ENCODE measurements around the gene COASY. TPM values are rescaled to one million over a fixed set of nuclear protein-coding genes. Genes with fewer than 3 reads are reported as not detected.
A peak's percentile ranks its signal among the peaks of the same experiment; 100 is the strongest.

The COASY gene
- polyA plus RNA-seq, 1 of the 3 experiments (the other 2 are of a cell fraction) = 69.4 TPM

GRCh38 chr17:42517516-42517915, 44.4 kb upstream of the COASY start:
- Histone ChIP-seq H3K4me1 (ENCODE audit: control insufficient read depth in 1 of 2, insufficient read depth in 2 of 2, low read depth in 1 of 2, low read length in 1 of 2) (peaks cover 43 to 47% of the 10 kb centered on the region in 2 experiments), H3K4me3 (ENCODE audit: low read depth in 2 of 2, low read length in 1 of 2) (no peak overlapping the region; a peak in 1 of 4 replicates), H3K79me2 (ENCODE audit: insufficient read depth) (peaks cover 1% of the 10 kb centered on the region; the same call in 1 of the 2 replicates), H4K20me1 (ENCODE audit: insufficient read depth) (no peaks in the 10 kb centered on the region), H3K9ac (peak overlapping the region; percentile 60; the same call in 1 of the 2 replicates), H3K4me2 (peak overlapping the region; percentile 81), H3K27ac (ENCODE audit: low read depth in 2 of 2, low read length in 1 of 2) (peak overlapping the region; percentile 92 to 100), H3K9me3 (no peaks in the 10 kb centered on the region), H2AFZ (ENCODE audit: low read depth) (no peak overlapping the region), H3K27me3 (ENCODE audit: insufficient read depth) (no peaks in the 10 kb centered on the region), H3F3A (replicated peaks; ENCODE audit: insufficient read depth) (peaks cover 47% of the 10 kb centered on the region), H3K36me3 (replicated peaks in 1 of 2; ENCODE audit: control insufficient read depth in 1 of 2, insufficient read depth in 2 of 2, low read length in 1 of 2) (peaks cover 0 to 7% of the 10 kb centered on the region in 2 experiments), H3K9me2 (no peaks in the 10 kb centered on the region)
- peak; percentile 87 for DNase-seq
- CTCF ChIA-PET = interaction anchor here (0.6 to 7.9 kb wide), 22 partner anchors 9 to 464 kb away, joined by 3 to 83 read pairs (median 4); partner anchors contain the start of gene CAVIN1
- WGBS (ENCODE audit: low lambda C conversion rate) = 9% methylated on average over 9 of the region's 9 CpGs
- POLR2A ChIA-PET = interaction anchor here (0.6 kb wide), 1 partner anchor 24 kb away, joined by 3 read pairs; no protein-coding TSS in a partner anchor
- TF ChIP-seq SIN3A (IDR thresholded peaks at IDR 0.05; ENCODE audit: borderline replicate concordance, low read depth, low read length) = peak; percentile 55; the same call in 1 of the 2 replicates
- no peak for TF ChIP-seq USF1 (IDR thresholded peaks at IDR 0.05; ENCODE audit: borderline replicate concordance, low read depth)
- TF ChIP-seq MAX (IDR thresholded peaks at IDR 0.05; ENCODE audit: low read depth) = no peak
- TF ChIP-seq GABPA (IDR thresholded peaks at IDR 0.05; ENCODE audit: low read depth) = no peak
- TF ChIP-seq FOXM1 (IDR thresholded peaks at IDR 0.05; ENCODE audit: low read depth) = no peak
- peak; percentile 47; the same call in 1 of the 2 replicates for TF ChIP-seq RCOR1 (IDR thresholded peaks at IDR 0.05; ENCODE audit: low read length)
- TF ChIP-seq FOXJ3 (CRISPR knock-in tag; IDR thresholded peaks at IDR 0.05) = no peak
- TF ChIP-seq CHD2 (IDR thresholded peaks at IDR 0.05; ENCODE audit: low read length, partially characterized antibody) = peak; percentile 53
- no peak for TF ChIP-seq MEF2A (IDR thresholded peaks at IDR 0.05; ENCODE audit: borderline replicate concordance, low read depth)
- TF ChIP-seq TCF12 (IDR thresholded peaks at IDR 0.05) = no peak
- TF ChIP-seq RFX5 (IDR thresholded peaks at IDR 0.05; ENCODE audit: low read length) = no peak
- no peak for TF ChIP-seq POLR2AphosphoS5 (IDR thresholded peaks at IDR 0.05; ENCODE audit: low read depth, low read length)
- TF ChIP-seq ELF1 (IDR thresholded peaks at IDR 0.05) = no peak
- TF ChIP-seq ZBTB33 (IDR thresholded peaks at IDR 0.05; ENCODE audit: borderline replicate concordance, low read depth) = no peak
- no peak for TF ChIP-seq MXI1 (IDR thresholded peaks at IDR 0.05; ENCODE audit: low read depth, low read length)
- TF ChIP-seq RAD21 (IDR thresholded peaks at IDR 0.05; ENCODE audit: low read length) = peak; percentile 69
- no peak for TF ChIP-seq TEAD4 (IDR thresholded peaks at IDR 0.05; ENCODE audit: borderline replicate concordance, insufficient read depth)
- TF ChIP-seq SMC3 (IDR thresholded peaks at IDR 0.05; ENCODE audit: low read depth, low read length) = peak; percentile 75
- TF ChIP-seq YY1 (IDR thresholded peaks at IDR 0.05; ENCODE audit: low read depth) = no peak
- no peak for TF ChIP-seq IRF3 (IDR thresholded peaks at IDR 0.05; ENCODE audit: low read depth, low read length)
- peak; percentile 25; the same call in 1 of the 2 replicates for TF ChIP-seq NFIC (IDR thresholded peaks at IDR 0.05; ENCODE audit: borderline replicate concordance)
- TF ChIP-seq RXRA (IDR thresholded peaks at IDR 0.05; ENCODE audit: borderline replicate concordance, low read depth) = no peak
- no peak for TF ChIP-seq PBX3 (IDR thresholded peaks at IDR 0.05)
- no peak for TF ChIP-seq EZH2phosphoT487 (IDR thresholded peaks at IDR 0.05; ENCODE audit: borderline replicate concordance, low read depth)
- no peak for TF ChIP-seq TAF1 (IDR thresholded peaks at IDR 0.05; ENCODE audit: borderline replicate concordance, low read depth, low read length)
- TF ChIP-seq GATA2 (CRISPR knock-in tag; IDR thresholded peaks at IDR 0.05) = no peak
- no peak for TF ChIP-seq USF2 (IDR thresholded peaks at IDR 0.05; ENCODE audit: borderline replicate concordance, low read depth, low read length)
- no peak for TF ChIP-seq NRF1 (IDR thresholded peaks at IDR 0.05; ENCODE audit: low read depth, low read length)
- TF ChIP-seq FOSL2 (IDR thresholded peaks at IDR 0.05; ENCODE audit: borderline replicate concordance, low read depth) = no peak
- no peak for TF ChIP-seq EP300 (IDR thresholded peaks at IDR 0.05; ENCODE audit: borderline replicate concordance in 1 of 2, low read depth in 1 of 2, low read length in 1 of 2)
